RWPE2 (cell line): ENCODE data around the gene MARCHF3.

Experiments used
- ATAC-seq: fragments of 200-7000 bp; cut with Tn5 transposase; 3 replicates; pipeline ENCODE4 v1.9.1; 2021; ENCODE audit warnings: low read depth
- DNase-seq: peaks from one replicate; pipeline ENCODE4 v3.0.0-alpha.2; 2020; ENCODE audit warnings: low spot score
- H3K27ac ChIP-seq: fragments of 450-650 bp; 2 replicates; pipeline ENCODE4 v1.5.1; 2017; ENCODE audit warnings: mild to moderate bottlenecking; ENCODE audit not compliant: poor library complexity, severe bottlenecking
- H3K27me3 ChIP-seq: fragments of 250-450 bp; sonication (Bioruptor Pico); 2 replicates; pipeline ENCODE4 v1.5.1; 2021; ENCODE audit warnings: mild to moderate bottlenecking, moderate library complexity; ENCODE audit not compliant: insufficient read depth, poor library complexity, severe bottlenecking
- H3K36me3 ChIP-seq: fragments of 250-450 bp; sonication (Bioruptor Pico); 2 replicates; pipeline ENCODE4 v1.5.1; 2020; ENCODE audit warnings: low read depth, mild to moderate bottlenecking, moderate library complexity
- H3K4me1 ChIP-seq: fragments of 250-450 bp; sonication (Bioruptor Pico); 2 replicates; pipeline ENCODE4 v1.5.1; 2021; ENCODE audit warnings: mild to moderate bottlenecking, moderate library complexity; ENCODE audit not compliant: insufficient read depth, poor library complexity, severe bottlenecking
- H3K4me3 ChIP-seq: fragments of 250-450 bp; sonication (Bioruptor Pico); 2 replicates; pipeline ENCODE4 v1.5.1; 2021; ENCODE audit warnings: mild to moderate bottlenecking, moderate library complexity; ENCODE audit not compliant: severe bottlenecking
- H3K9me3 ChIP-seq: fragments of 250-450 bp; sonication (Bioruptor Pico); 2 replicates; pipeline ENCODE4 v1.5.1; 2021; ENCODE audit warnings: mild to moderate bottlenecking, moderate library complexity; ENCODE audit not compliant: severe bottlenecking
- CTCF ChIP-seq: fragments of 450-650 bp; IDR thresholded peaks from one replicate; pipeline ENCODE4 v1.5.1; 2017; ENCODE audit warnings: mild to moderate bottlenecking, moderate library complexity; ENCODE audit not compliant: poor library complexity, severe bottlenecking

MARCHF3 gene

GRCh38 chr5:127030259-127031146, at the start of gene MARCHF3:
TSS of gene MARCHF3 (minus strand) at chr5:127030558. CDS start at chr5:126918171, 112,387 bp downstream.
- Histone ChIP-seq H3K27me3 (no peaks in the 10 kb centered on the region), H3K4me1 (no peaks in the 10 kb centered on the region), H3K4me3 (peak within 1 kb of the TSS; percentile 48), H3K27ac (no peak within 1 kb of the TSS), H3K9me3 (no peaks in the 10 kb centered on the region), H3K36me3 (no peaks in the 10 kb centered on the region)
- TF ChIP-seq CTCF = peak; percentile 35
- ATAC-seq (peak; percentile 96), DNase-seq (peak; percentile 95)

GRCh38 chr5:127079994-127080491, 49.7 kb upstream of the MARCHF3 start:
- no peaks in the 10 kb centered on the region for H3K9me3 ChIP-seq
- H3K4me1 ChIP-seq = peaks cover 40% of the 10 kb centered on the region
- no peaks in the 10 kb centered on the region for H3K36me3 ChIP-seq
- H3K27me3 ChIP-seq = no peaks in the 10 kb centered on the region
- TF ChIP-seq CTCF = no peak
- H3K4me3 ChIP-seq = no peak overlapping the region
- ATAC-seq (peak; percentile 97), DNase-seq (peak; percentile 76)
- peak overlapping the region; percentile 13 for H3K27ac ChIP-seq

- Histone ChIP-seq H3K4me1 (peaks cover 40% of the 10 kb centered on the region), H3K36me3 (no peaks in the 10 kb centered on the region), H3K27ac (peak overlapping the region; percentile 54), H3K4me3 (no peak overlapping the region), H3K27me3 (no peaks in the 10 kb centered on the region), H3K9me3 (no peaks in the 10 kb centered on the region)
- ATAC-seq (no peak), DNase-seq (no peak)
- no peak for TF ChIP-seq CTCF
Measured at GRCh38 chr5:127077366-127077765, 47.0 kb upstream of the MARCHF3 start.

- ATAC-seq (peak; percentile 50), DNase-seq (no peak)
- Histone ChIP-seq H3K27me3 (no peaks in the 10 kb centered on the region), H3K9me3 (no peaks in the 10 kb centered on the region), H3K36me3 (0 out of 2 replicates have a peak, but pooled peaks cover under 1% of the 10 kb centered on the region), H3K27ac (peak overlapping the region; percentile 54), H3K4me1 (peaks cover 40% of the 10 kb centered on the region), H3K4me3 (no peak overlapping the region)
- no peak for TF ChIP-seq CTCF
Measured at GRCh38 chr5:127076315-127077129, 46.2 kb upstream of the MARCHF3 start.
